NCI-H526 treated with DMSO at 0.1 percent for 48 hours (cell line): ENCODE measurements around the gene FARSA.
"Not testable (repeated sequence)": the region's sequence is repeated elsewhere in the genome, so short reads cannot be mapped to it uniquely, and the experiment has no call there.

Source experiments
- DNase-seq: peaks from one replicate; lab custom pipeline; 2025; lab: John Stamatoyannopoulos, UW

Gene FARSA

DNA sequence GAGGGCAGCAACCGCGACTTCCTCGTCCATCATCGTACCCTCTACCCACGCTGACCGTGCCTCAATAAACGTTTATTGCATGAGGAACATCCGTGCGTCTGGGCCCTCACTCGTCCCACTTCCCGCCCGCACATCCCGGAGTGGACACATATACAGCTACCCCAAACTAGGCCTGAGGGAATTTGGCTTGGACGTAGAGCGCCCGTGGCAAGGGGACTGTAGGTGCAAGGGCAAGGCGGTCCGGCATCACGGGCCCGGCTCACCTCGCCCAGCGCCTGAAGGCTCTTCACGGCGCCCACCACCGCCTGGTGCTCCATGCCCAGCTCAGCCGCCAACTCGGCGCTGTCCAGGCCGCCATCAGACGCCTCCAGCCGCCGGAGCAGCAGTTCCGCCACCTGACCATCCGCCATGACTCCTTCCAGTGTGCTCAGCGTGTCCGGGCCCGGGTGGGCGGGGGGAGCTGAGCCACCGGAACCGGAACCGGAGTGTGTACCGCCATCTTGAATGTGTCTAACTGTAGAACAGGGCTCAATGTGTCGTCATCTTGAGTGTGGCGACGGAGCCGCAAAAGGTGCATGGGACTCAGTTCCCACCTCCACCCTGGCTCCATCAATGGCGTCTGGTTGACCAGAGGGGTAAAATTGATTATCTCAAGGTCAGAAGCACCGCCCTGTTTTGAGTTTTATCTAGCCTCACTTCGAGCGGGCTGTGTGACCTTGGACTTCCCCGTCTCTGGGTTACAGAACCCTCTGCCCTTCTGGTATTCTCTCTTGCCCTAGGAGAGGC is at the start of gene FARSA:
FARSA (minus strand) TSS at position 425 of the 786 bp plus-strand sequence; CDS start at position 410, 15 bp downstream.
- DNase-seq, result peak; percentile 52

DNA sequence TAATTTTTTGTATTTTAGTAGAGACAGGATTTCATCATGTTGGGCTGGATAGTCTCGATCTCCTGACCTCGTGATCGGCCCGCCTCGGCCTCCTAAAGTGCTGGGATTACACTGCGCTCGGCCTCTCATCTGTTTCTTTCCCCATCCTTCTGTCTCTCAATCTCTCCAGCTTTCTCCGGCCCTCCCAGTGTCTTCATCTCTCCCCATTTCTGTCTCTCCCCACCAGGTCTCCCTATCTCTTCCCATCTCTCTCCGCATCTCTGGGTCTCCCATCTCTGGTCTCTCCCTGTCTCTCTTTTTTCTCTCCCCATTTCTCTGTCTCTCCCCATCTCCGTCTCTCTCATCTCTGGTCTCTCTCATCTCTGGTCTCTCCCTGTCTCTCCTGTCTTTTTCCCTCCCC is 49.6 kb upstream of the FARSA start:
- no peak for DNase-seq

DNA sequence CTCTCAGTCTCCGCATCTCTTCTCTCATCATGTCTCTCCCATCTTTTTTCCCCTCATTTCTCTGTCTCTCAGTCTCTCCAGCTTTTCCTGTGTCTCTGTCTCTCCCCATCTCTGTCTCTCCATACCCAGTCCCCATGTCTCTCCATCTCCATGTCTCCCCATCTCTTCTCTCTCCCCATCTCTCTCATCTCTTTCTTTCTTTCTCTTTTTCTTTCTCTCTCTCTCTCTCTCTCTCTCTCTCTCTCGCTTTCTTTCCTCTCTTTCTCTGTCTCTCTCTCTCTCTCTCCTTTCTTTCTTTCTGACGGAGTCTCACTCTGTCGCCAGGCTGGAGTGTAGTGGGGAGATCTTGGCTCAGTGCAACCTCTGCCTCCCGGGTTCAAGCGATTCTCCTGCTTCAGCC is 49.1 kb upstream of the FARSA start:
- no peak for DNase-seq

DNA sequence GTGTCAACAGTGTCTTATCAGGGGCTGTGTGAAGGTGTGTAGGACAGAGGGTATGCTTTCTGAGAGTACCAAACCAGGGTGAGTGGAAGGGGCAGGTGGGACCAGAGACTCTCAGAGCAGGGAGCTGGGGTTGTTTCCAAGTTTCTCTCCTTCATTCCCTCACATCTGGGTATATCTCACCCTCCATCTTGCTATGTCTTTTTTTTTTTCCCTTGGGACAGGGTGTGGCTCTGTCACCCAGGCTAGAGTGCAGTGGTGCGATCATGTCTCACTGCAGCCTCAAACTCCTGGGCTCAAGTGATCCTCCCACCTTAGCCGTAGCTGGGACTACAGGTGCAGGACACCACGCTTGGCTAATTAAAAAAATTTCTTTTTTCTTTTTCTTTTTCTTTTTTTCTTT is 46.5 kb upstream of the FARSA start:
- DNase-seq, result no peak

- DNase-seq, result not testable (repeated sequence)
These were observed 42.6 kb upstream of the FARSA start for GRCh38 chr19:12976109-12976508.

GRCh38 chr19:12975221-12975741 is 41.8 kb upstream of the FARSA start:
- no peak for DNase-seq

DNA sequence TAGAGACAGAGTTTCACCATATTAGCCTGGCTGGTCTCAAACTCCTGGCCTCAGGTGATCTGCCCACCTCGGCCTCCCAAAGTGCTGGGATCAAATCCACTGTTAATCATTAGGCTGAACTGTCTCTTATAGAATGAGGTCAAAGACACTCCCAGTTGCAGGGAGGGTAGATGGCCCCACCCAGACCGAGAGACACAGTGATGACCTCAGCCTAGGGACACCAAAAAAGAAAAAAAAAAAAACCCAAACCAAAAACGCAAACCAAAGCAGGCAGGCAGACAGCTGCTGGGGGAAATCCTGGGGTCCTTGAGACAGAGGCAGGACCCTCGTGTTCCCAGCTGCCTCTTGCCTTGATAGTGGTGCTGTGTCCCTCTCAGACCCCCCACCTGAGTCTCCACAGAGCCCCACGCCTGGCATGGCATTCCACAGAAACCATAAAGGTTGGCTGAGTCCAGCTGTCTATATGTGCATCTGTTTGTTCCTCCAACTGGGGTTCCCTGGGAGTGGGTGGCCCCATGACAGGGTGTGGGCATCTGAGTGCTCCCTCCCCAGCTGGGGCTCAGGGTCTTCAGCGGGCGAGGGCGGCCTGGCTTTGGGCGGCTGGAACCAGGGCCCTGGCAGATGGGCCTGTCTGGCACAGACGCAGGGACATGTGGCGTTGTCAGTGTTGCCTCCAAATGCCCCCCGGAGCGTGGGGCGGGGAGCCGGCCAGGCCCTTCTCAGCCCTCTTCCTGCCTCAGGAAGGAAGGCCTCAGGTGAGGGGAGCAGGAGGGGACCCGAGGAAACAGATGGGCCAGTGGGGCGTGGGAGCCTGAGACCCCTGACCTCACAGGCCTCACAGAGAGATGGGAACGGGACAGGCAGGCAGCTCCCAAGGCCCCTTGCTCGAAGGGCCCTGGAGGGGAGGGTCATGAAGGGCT is 41.0 kb upstream of the FARSA start:
- DNase-seq, result no peak

DNA sequence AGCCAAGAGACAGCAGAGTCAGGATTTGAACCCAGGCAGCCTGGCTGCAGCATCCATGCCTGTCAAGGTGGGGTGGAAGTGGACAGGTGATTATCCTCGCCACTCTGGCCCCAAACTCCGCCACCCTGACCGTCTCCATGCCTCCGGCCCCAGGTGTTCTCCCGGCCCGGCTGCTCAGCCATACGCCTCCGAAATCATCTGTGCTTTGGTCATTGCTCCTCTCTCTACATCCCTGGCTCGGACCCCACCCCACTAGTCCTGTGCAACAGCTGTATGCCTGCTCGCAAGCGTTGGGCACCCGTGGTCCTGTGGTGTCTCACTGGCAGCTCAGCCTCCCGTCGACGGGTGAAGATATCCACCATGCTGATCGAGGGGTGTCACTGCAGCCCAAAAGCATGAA is 39.7 kb upstream of the FARSA start:
- no peak for DNase-seq

DNA sequence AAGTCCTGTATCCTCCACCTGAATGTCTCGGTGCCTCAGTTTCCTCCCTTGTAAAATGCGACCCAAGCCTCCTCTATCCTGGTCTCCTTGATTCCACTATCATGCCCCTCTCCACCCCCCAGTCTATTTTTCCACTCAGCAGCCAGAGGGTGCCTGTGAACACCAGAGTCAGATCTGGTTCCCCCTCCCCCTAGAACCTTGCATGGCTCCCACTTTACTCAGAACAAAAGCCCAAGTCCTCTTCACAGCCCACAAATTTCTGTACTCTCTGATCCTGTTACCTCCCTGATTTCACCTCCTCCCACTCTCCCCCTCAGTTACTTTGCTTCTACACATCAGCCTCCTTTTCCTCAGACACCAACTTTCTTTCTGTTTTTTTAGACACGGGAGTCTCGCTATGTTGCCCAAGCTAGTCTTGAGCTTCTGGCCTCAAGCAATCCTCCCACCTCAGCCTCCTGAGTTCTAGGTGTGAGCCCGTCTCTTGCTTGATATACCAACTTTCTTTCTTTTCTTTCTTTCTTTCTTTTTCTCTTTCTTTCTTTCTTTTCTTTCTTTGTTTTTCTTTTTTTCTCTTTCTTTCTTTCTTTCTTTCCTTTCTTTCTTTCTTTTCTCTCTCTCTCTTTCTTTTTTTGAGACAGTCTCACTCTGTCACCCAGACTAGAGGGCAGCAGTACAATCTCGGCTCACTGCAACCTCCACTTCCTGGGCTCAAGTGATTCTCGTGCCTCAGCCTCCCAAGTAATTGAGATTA is 36.7 kb upstream of the FARSA start:
- DNase-seq, result no peak

GRCh38 chr19:12969292-12969988 is 35.9 kb upstream of the FARSA start, which contains the start of gene DAND5:
Gene DAND5 (plus strand): TSS chr19:12969576. CDS start chr19:12969661, 85 bp downstream.
- no peak for DNase-seq

DNA sequence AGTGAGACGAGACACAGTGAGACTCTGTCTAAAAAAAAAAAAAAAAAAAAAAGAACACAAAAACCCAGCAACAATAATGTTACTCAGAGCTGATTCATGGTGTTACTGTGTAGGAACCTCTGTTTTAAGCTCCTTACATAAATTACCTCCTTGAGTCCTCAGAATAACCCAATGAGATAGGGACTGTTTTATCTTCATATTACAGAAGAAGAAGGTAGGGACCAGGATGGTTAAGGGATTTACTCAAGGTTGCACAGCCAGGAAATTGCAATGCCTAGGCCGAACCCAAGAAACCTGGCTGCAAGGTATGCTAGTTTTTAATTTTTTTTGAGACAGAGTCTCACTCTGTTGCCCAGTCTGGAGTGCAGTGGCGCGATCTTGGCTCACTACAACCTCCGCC is 34.4 kb upstream of the FARSA start:
- DNase-seq, result no peak

- no peak for DNase-seq
These were observed 32.3 kb upstream of the FARSA start for GRCh38 chr19:12965812-12966135.

DNA sequence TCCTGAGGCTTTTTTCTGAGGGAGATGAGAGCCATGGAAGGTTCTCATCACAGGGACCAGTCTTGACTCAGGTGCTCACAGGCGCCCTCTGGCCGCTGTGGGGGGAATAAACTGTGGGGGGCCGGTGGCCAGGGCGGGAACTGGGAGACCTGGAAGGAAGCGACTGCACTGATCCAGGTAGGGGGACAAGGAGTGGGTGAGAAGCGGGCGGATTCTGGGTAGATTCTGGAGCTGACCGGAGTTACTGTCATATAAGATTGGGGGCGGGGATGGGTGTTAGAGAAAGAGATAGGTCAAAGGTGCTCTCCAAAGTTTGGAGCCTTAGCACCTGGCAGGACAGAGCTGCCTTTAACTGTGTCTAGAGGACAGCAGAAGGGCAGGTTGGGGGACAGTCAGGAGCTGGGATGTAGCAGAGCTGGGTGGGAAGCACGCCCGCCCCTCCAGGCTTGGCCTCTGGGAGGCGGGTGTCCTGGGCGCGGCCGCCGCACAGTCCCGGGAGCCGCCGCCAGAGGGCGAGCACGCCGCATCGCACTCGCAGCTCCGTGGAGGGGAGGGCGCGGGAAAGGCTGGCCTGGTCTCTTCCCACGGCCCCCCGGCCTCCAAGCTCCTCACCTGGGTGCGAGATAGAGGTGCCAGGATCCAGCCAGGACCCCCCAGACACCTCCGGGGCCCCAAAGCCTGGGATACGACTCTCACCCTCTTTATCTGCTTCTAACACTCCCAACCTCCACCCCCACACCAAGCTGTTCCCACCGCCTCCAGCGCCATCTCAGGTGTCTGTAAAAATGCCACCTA is 31.7 kb upstream of the FARSA start:
- DNase-seq, result no peak

DNA sequence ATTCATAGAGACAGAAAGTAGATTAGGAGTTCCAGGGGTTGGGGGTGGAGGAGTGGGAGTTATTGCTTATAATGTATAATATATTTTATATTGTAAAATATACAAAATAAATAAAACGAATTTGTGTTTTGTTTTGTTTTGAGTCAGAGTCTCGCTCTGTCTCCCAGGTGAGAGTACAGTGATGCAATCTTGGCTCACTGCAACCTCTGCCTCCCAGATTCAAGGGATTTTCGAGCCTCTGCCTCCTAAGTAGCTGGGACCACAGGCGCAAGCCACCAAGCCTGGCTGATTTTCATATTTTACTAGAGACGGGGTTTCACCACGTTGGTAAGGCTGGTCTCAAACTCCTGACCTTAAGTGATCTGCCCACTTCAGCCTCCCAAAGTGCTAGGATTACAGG is 26.0 kb upstream of the FARSA start:
- no peak for DNase-seq

GRCh38 chr19:12957389-12957952 is 24.0 kb upstream of the FARSA start:
- not testable (repeated sequence) for DNase-seq

- peak; percentile 60 for DNase-seq
These were observed 23.2 kb upstream of the FARSA start, which contains the start of gene GADD45GIP1 for GRCh38 chr19:12956446-12957388. Gene GADD45GIP1 (minus strand): TSS chr19:12957223. CDS start chr19:12957212, 11 bp downstream.

- no peak for DNase-seq
These were observed 22.5 kb upstream of the FARSA start for GRCh38 chr19:12955996-12956395.

DNA sequence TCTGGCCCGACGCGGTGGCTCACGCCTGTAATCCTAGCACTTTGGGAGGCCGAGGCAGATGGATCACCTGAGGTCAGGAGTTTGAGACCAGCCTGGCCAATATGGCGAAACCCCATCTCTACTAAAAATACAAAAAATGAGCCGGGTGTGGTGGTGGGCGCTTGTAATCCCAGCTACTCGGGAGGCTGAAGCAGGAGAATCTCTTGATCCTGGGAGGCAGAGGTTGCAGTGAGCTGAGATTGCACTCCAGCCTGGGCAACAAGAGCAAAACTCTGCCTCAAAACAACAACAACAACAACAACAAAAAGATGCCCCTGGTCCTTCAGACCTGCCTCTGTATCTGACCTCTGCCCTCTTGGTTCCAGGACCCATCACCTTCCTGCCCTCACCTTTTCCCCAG is 22.1 kb upstream of the FARSA start:
- not testable (repeated sequence) for DNase-seq

DNA sequence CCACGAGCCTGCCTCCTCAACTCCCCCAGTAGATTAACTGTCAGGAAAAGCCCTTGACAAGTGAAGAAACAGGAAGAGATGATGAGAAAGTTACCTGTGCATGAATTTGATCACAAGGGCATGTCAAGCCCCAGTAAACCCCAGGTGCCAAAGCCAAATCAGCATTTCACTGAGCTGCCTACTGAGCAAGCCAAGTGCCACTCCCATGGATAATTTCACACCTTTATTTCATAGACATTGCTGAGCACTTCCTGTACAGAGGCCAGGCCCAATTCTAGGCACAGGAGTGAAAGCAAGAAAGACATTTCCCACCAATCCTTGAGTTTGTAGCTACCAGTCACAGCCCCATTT is 21.1 kb upstream of the FARSA start:
- no peak for DNase-seq
